ENCODE data around the gene C22orf23. TPM values are rescaled to one million over a fixed set of nuclear protein-coding genes. Genes with fewer than 3 reads are reported as not detected.
"Not testable (repeated sequence)": the region's sequence is repeated elsewhere in the genome, so short reads cannot be mapped to it uniquely, and the experiment has no call there.

The C22orf23 gene
- total and polyA plus RNA-seq, 9 of the 15 experiments (the other 6 are each of a cell fraction or from before 2014, with no cell fraction given) = 0.25 to 1.0 (median 0.53) TPM

- TF ChIP-seq CTBP1 (IDR thresholded peaks at IDR 0.05; ENCODE audit: borderline replicate concordance) = no peak
These were observed 26.4 kb upstream of the C22orf23 start (continued) for GRCh38 chr22:37979782-37980181.

GRCh38 chr22:37976547-37976946 lies 23.1 kb upstream of the C22orf23 start:
- H3K9ac ChIP-seq (ENCODE audit: insufficient read depth in 1 of 2, low read depth in 2 of 2, low read length in 2 of 2) = no peak overlapping the region
- FAIRE-seq = no peak
- H3K4me1 ChIP-seq (replicated peaks in 1 of 2; ENCODE audit: control insufficient read depth in 2 of 2, insufficient read depth in 2 of 2, low read length in 2 of 2) = peaks cover 0 to 5% of the 10 kb centered on the region in 2 experiments; a peak in 2 of 5 replicates
- no peak for ATAC-seq
- no peak overlapping the region for H3K4me2 ChIP-seq (ENCODE audit: insufficient read depth, low read length)
- DNase-seq (ENCODE audit: extremely low read depth in 1 of 4, low spot score in 3 of 4) = no peak
- H3K9me1 ChIP-seq (ENCODE audit: control insufficient read depth, insufficient read depth, low read length) = no peaks in the 10 kb centered on the region
- no peaks in the 10 kb centered on the region for H4K20me1 ChIP-seq (replicated peaks; ENCODE audit: control insufficient read depth, insufficient read depth, low read length)
- ChIA-PET POLR2A (no interaction called here), CTCF (ENCODE audit: low intra/inter-chr PET ratio) (interaction anchor here (0.6 kb wide), 1 partner anchor 46 kb away, joined by 3 read pairs; no protein-coding TSS in a partner anchor)
- H3K4me3 ChIP-seq = no peak overlapping the region
- in situ Hi-C loops (cut with MboI) (loop anchor here (10.0 kb wide), 1 partner anchor 432 kb away; no protein-coding TSS in a partner anchor), intact Hi-C loops (cut with micrococcal nuclease) (no loop called here)
- H3K36me3 ChIP-seq (ENCODE audit: control insufficient read depth, insufficient read depth, low read length) = no peaks in the 10 kb centered on the region
- no TSS peak for BruUV-seq (replicated peaks)
- no peaks in the 10 kb centered on the region for H3K79me2 ChIP-seq (ENCODE audit: control insufficient read depth, insufficient read depth, low read length)
- no peak overlapping the region for H2AFZ ChIP-seq (ENCODE audit: low read depth, low read length)
- TF ChIP-seq ZNF445 (CRISPR knock-in tag; IDR thresholded peaks at IDR 0.05; ENCODE audit: low read depth) (no peak), E4F1 (CRISPR knock-in tag; IDR thresholded peaks at IDR 0.05; ENCODE audit: borderline replicate concordance) (no peak)
- H3K27me3 ChIP-seq (ENCODE audit: control insufficient read depth in 2 of 2, insufficient read depth in 2 of 2, low read length in 2 of 2) = no peaks in the 10 kb centered on the region
- WGBS (ENCODE audit: insufficient coverage, low coverage, missing lambda C conversion rate) = 79% methylated on average over 4 of the region's 4 CpGs
- no peaks in the 10 kb centered on the region for H3K9me3 ChIP-seq (replicated peaks; ENCODE audit: control insufficient read depth, insufficient read depth, low read depth, low read length)
- no peak overlapping the region for H3K27ac ChIP-seq (ENCODE audit: extremely low read depth, low read depth, low read length)

- POLR2A ChIA-PET; H3K27me3 ChIP-seq (ENCODE audit: control insufficient read depth in 2 of 2, insufficient read depth in 2 of 2, low read length in 2 of 2); H3K4me1 ChIP-seq (replicated peaks in 1 of 2; ENCODE audit: control insufficient read depth in 2 of 2, insufficient read depth in 2 of 2, low read length in 2 of 2); H2AFZ ChIP-seq (ENCODE audit: low read depth, low read length); H3K27ac ChIP-seq (ENCODE audit: extremely low read depth, low read depth, low read length); ATAC-seq; BruUV-seq (replicated peaks); DNase-seq (ENCODE audit: extremely low read depth in 1 of 4, low spot score in 3 of 4); intact Hi-C loops (cut with micrococcal nuclease); H3K36me3 ChIP-seq (ENCODE audit: control insufficient read depth, insufficient read depth, low read length); CTCF ChIA-PET (ENCODE audit: low intra/inter-chr PET ratio); H4K20me1 ChIP-seq (replicated peaks; ENCODE audit: control insufficient read depth, insufficient read depth, low read length); H3K9ac ChIP-seq (ENCODE audit: insufficient read depth in 1 of 2, low read depth in 2 of 2, low read length in 2 of 2); H3K4me2 ChIP-seq (ENCODE audit: insufficient read depth, low read length); H3K79me2 ChIP-seq (ENCODE audit: control insufficient read depth, insufficient read depth, low read length); FAIRE-seq; H3K9me1 ChIP-seq (ENCODE audit: control insufficient read depth, insufficient read depth, low read length); H3K4me3 ChIP-seq; H3K9me3 ChIP-seq (replicated peaks; ENCODE audit: control insufficient read depth, insufficient read depth, low read depth, low read length): not testable (repeated sequence)
- in situ Hi-C loops (cut with MboI) = loop anchor here (10.0 kb wide), 1 partner anchor 431 kb away; no protein-coding TSS in a partner anchor
- WGBS (ENCODE audit: insufficient coverage, low coverage, missing lambda C conversion rate) = 77% methylated on average over 7 of the region's 8 CpGs
These were observed 22.6 kb upstream of the C22orf23 start for GRCh38 chr22:37976022-37976421.

Data from K562 (cell line).